Nephron (organoid): ENCODE results near the gene P3H1.

Experiments
- H3K27ac Mint-ChIP-seq, 3 experiments: 2 replicates each; pipeline ENCODE4 v1.8.0; 2020; ENCODE audit warnings: mixed read lengths in 3 of 3, mild to moderate bottlenecking in 2 of 3, moderate library complexity in 1 of 3
- H3K27me3 Mint-ChIP-seq: 2 replicates; pipeline ENCODE4 v1.8.0; 2021; ENCODE audit warnings: low read depth, mild to moderate bottlenecking, moderate library complexity, mixed read lengths
- H3K36me3 Mint-ChIP-seq: 2 replicates; pipeline ENCODE4 v1.8.0; 2020; ENCODE audit warnings: low read depth, mixed read lengths
- H3K4me1 Mint-ChIP-seq: 2 replicates; pipeline ENCODE4 v1.8.0; 2020; ENCODE audit warnings: mixed read lengths
- H3K4me3 Mint-ChIP-seq, 3 experiments: 2 replicates each; pipeline ENCODE4 v1.8.0; 2020; ENCODE audit warnings: mild to moderate bottlenecking in 3 of 3, mixed read lengths in 3 of 3, moderate library complexity in 2 of 3
- H3K9me3 Mint-ChIP-seq: 2 replicates; pipeline ENCODE4 v1.8.0; 2020; ENCODE audit warnings: mixed read lengths
- CTCF ChIP-seq, 3 experiments: fragments of 200-600 bp; sonication (generic); IDR thresholded peaks; one replicate each; pipeline ENCODE4 v1.5.0; 2021; ENCODE audit warnings: antibody characterized with exemption in 3 of 3; ENCODE audit not compliant: unreplicated experiment in 3 of 3

Gene P3H1

GRCh38 chr1:42765832-42766740 lies 742 bp downstream of the P3H1 start:
- H3K27me3 Mint-ChIP-seq = no peaks in the 10 kb centered on the region
- H3K9me3 Mint-ChIP-seq = no peaks in the 10 kb centered on the region
- no peak overlapping the region for H3K4me3 Mint-ChIP-seq
- TF ChIP-seq CTCF (IDR thresholded peaks at IDR 0.05; ENCODE audit: unreplicated experiment in 3 of 3) = peak; percentile 57 to 59 (median 59)
- H3K27ac Mint-ChIP-seq = no peak overlapping the region
- H3K4me1 Mint-ChIP-seq = peaks cover 17% of the 10 kb centered on the region
- peaks cover 24% of the 10 kb centered on the region for H3K36me3 Mint-ChIP-seq

- Mint-ChIP-seq H3K4me1 (peaks cover 11% of the 10 kb centered on the region), H3K27me3 (no peaks in the 10 kb centered on the region), H3K4me3 (no peak overlapping the region), H3K9me3 (no peaks in the 10 kb centered on the region), H3K36me3 (peaks cover 18% of the 10 kb centered on the region), H3K27ac (no peak overlapping the region)
- no peak for TF ChIP-seq CTCF (IDR thresholded peaks at IDR 0.05; ENCODE audit: unreplicated experiment in 3 of 3)
These were observed 1.6 kb downstream of the P3H1 start for GRCh38 chr1:42765269-42765668.

- TF ChIP-seq CTCF (IDR thresholded peaks at IDR 0.05; ENCODE audit: unreplicated experiment in 3 of 3) = no peak
- no peaks in the 10 kb centered on the region for H3K27me3 Mint-ChIP-seq
- H3K4me1 Mint-ChIP-seq = peaks cover under 1% of the 10 kb centered on the region
- no peaks in the 10 kb centered on the region for H3K9me3 Mint-ChIP-seq
- H3K4me3 Mint-ChIP-seq = peak overlapping the region in 1 of 3 experiments; percentile 47
- H3K36me3 Mint-ChIP-seq = peaks cover 33% of the 10 kb centered on the region
- H3K27ac Mint-ChIP-seq = no peak overlapping the region
These were observed 4.6 kb downstream of the P3H1 start for GRCh38 chr1:42762269-42762668.

- H3K36me3 Mint-ChIP-seq = peaks cover 40% of the 10 kb centered on the region
- H3K27me3 Mint-ChIP-seq = no peaks in the 10 kb centered on the region
- no peak for TF ChIP-seq CTCF (IDR thresholded peaks at IDR 0.05; ENCODE audit: unreplicated experiment in 3 of 3)
- peak overlapping the region in 1 of 3 experiments; percentile 31 for H3K4me3 Mint-ChIP-seq
- no peak overlapping the region for H3K27ac Mint-ChIP-seq
- H3K9me3 Mint-ChIP-seq = no peaks in the 10 kb centered on the region
- peaks cover 4% of the 10 kb centered on the region for H3K4me1 Mint-ChIP-seq
These were observed 5.3 kb downstream of the P3H1 start for GRCh38 chr1:42761567-42761966.

GRCh38 chr1:42759114-42759513 lies 7.7 kb downstream of the P3H1 start:
- H3K4me3 Mint-ChIP-seq = no peak overlapping the region
- no peaks in the 10 kb centered on the region for H3K9me3 Mint-ChIP-seq
- TF ChIP-seq CTCF (IDR thresholded peaks at IDR 0.05; ENCODE audit: unreplicated experiment in 3 of 3) = no peak
- H3K4me1 Mint-ChIP-seq = peaks cover 4% of the 10 kb centered on the region
- no peak overlapping the region for H3K27ac Mint-ChIP-seq
- no peaks in the 10 kb centered on the region for H3K27me3 Mint-ChIP-seq
- H3K36me3 Mint-ChIP-seq = peaks cover 60% of the 10 kb centered on the region

- Mint-ChIP-seq H3K4me1 (peaks cover 4% of the 10 kb centered on the region), H3K27me3 (no peaks in the 10 kb centered on the region), H3K9me3 (no peaks in the 10 kb centered on the region), H3K27ac (no peak overlapping the region), H3K4me3 (no peak overlapping the region), H3K36me3 (peaks cover 65% of the 10 kb centered on the region)
- no peak for TF ChIP-seq CTCF (IDR thresholded peaks at IDR 0.05; ENCODE audit: unreplicated experiment in 3 of 3)
These were observed 8.2 kb downstream of the P3H1 start for GRCh38 chr1:42758641-42759040.
